ENCODE data around the gene TMEM200A.

DNA sequence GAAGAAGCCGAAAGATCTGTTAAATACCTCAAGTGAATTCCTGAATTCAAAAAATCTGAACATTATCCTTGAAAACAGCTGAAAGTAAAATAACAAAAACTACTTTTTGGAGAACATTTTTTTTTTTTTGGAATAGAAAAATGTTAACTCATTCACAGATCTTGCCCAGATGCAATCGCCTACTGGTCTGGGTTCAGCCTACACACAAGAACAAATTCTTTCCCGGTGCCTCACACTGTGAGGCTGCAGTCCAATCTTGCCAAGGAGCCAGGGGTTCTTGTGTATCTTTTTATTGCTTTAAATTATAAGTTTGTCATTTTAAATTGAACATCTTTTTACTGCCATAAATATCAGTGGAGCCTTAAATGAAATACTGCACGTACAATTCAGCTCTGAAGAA, 41.2 kb upstream of the TMEM200A start:
- TF ChIP-seq CTCF (conservative IDR thresholded peaks at IDR 0.05; ENCODE audit: low read depth, low read length) (no peak), EZH2 (IDR thresholded peaks at IDR 0.05; ENCODE audit: borderline replicate concordance, low read depth, low read length, poor library complexity, severe bottlenecking) (no peak)
